GM18502 (cell line): ENCODE results near the gene HIC1.

Experiments used
- ATAC-seq: cut with Tn5 transposase; IDR thresholded peaks from one replicate; pipeline ENCODE4 v1.9.1; 2021; ENCODE audit warnings: mild to moderate bottlenecking; ENCODE audit not compliant: unreplicated experiment, poor library complexity

HIC1 gene

DNA sequence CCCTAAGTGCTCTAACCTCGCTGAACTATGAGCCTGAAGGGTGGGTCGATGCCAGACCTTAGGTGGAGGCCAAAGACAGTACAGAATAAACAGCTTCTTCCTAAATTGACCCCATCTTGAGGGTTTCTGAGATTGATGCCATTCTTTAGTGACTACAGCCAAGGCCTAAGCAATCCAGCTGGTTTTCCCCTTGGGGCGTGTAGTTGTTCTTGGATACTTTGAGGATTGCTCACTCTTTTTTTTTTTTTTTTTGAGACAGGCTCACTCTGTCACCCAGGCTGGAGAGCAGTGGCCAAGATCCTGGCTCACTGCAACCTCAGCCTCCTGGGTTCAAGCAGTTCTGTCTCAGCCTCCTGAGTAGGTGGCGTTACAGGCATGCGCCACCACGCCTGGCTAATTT is 11.1 kb upstream of the HIC1 start:
- ATAC-seq: no peak

DNA sequence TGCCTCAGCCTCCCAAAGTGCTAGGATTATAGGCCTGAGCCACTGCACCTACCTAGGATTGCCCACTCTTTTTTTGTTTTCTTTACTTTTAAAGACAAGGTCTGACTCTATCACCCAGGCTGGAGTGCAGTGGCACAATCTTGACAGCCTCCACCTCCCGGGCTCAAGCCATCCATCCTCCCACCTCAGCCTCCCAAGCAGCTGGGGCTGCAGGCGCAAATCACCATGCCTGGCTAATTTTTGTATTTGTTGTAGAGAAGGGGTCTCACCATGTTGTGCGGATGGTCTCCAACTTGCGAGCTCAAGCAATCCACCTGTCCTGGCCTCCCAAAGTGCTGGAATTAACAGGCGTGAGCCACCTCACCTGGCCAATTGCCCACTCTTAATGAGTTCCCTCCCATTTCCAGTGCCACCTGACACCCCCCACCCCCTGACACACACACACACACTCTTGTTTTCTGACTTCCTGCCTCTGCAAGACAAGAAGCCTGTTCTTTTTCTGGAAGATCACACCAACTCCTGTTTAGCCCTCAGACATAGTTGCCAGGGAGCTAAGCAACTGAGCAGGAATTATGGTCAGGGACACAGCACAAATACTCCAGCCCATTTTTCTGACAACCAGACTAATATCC is 10.5 kb upstream of the HIC1 start:
- ATAC-seq: no peak

- ATAC-seq: no peak
Measured at GRCh38 chr17:2047590-2047989, 7.3 kb upstream of the HIC1 start.

GRCh38 chr17:2048805-2049204 is 6.1 kb upstream of the HIC1 start:
- ATAC-seq: no peak

GRCh38 chr17:2049333-2050299 is 5.3 kb upstream of the HIC1 start:
- ATAC-seq: peak; percentile 45

DNA sequence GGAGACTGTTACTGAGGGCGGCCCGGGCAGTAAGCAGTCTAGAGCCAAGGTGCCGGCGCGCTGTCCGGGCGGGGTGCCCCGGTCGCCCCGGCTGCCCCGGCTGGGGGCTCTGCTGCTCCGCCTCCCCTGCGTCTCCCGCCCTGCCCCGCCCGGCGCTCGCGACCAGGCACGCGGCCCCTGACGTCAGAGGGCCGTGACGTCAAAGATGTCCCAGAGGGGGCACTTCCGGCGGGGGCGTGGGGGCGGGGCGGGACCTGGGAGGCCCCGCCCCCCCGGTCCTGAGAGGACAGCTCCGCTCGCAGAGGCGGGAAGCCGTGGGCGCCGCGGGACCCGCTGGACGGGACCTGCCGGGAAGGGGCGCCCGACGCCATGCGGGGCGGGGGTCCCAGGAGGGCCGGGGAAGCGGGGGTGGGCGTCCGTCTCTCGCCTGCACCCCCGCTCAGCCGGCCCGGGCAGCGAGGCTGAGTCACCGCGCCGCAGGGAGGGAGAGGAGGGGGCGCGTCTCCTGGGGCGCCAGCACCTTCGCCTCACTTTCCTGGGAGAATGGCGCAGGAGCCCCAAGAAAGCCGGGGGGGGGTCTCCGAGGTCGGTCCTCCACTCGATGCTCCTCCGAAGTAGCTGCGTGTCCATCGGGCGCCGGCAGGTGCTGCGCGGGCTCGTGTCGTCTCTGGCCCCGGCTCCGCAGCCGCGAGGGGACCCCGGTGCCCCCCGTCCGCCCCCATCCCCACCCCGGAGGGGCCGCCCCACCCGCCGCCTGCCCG is 4.4 kb upstream of the HIC1 start:
- ATAC-seq: no peak

- ATAC-seq: no peak
Measured at GRCh38 chr17:2051061-2051932, 3.6 kb upstream of the HIC1 start.

DNA sequence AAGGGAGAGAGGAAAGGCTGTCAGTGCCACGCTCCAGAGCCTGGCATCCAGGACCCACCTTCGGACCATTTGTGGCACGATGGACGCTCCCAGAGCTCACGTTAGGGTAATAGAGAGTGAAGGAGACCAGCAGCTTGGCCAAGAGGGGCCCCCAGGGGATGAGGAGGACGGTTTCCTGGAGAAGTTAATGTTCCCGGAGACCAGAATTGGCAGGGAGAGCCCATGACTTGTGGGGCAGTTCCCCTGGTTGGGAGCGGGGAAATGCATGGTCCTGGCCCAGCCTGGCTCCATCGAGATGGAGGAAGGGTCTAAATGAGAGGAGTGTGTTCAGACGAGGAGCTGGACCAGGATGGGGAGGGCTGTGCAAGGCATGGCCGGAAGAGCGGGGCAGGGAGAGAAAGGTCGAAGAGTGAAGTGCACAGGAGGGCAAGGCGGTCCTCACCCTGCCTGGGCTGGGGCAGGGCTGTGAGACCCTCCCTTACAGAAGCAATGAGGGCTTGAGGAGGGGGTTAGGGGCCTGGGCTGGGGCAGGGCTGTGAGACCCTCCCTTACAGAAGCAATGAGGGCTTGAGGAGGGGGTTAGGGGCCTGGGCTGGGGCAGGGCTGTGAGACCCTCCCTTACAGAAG is 2.9 kb upstream of the HIC1 start:
- no peak for ATAC-seq

- no peak for ATAC-seq
Measured at GRCh38 chr17:2053380-2054261, 1.3 kb upstream of the HIC1 start.

GRCh38 chr17:2054262-2054511 is 716 bp upstream of the HIC1 start:
- no peak for ATAC-seq

DNA sequence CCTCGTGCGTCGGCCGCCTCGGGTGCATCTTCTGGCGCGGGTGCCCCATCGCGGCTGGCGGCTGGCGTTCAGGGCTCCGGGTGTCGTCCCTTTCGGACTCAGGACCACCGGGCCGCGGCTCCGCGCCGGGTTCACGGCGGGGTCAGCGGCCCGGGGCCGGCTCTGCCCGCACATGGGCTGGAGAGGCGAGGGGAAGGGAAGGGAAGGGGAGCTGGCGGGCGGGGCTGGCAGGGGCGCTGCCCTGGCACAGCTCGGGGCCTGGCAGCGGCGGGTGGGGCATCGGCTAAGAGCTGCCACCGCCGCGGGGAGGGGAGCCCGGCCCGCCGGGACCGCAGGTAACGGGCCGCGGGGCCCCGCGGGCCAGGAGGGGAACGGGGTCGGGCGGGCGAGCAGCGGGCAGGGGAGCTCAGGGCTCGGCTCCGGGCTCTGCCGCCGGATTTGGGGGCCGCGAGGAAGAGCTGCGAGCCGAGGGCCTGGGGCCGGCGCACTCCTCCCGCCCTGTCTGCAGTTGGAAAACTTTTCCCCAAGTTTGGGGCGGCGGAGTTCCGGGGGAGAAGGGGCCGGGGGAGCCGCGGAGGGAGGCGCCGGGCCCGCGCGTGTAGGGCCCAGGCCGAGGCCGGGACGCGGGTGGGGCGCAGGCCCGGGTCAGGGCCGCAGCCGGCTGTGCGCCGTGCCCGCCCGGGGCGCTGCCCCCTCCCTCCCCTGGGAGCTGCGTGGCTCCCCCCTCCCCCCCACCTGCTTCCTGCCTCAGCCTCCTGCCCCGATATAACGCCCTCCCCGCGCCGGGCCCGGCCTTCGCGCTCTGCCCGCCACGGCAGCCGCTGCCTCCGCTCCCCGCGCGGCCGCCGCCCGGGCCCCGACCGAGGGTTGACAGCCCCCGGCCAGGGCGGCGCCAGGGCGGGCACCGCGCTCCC is 646 bp downstream of the HIC1 start:
- no peak for ATAC-seq

GRCh38 chr17:2056206-2057174 is 1.6 kb downstream of the HIC1 start:
- no peak for ATAC-seq

- no peak for ATAC-seq
Measured at GRCh38 chr17:2057175-2057759, 2.4 kb downstream of the HIC1 start.

GRCh38 chr17:2057760-2058585 is 3.1 kb downstream of the HIC1 start:
- ATAC-seq: no peak
